Activated naive CD8-positive, alpha-beta T cell treated with anti-CD3 and anti-CD28 coated beads, Interleukin-2, amount 10 ng/mL, durations not matched to agents 7 days and 5 days (primary cell): ENCODE data around the gene CDC42BPA. TPM values are rescaled to one million over a fixed set of nuclear protein-coding genes. Genes with fewer than 3 reads are reported as not detected.

ENCODE experiments used
- ATAC-seq: fragments of 150-1000 bp; cut with Tn5 transposase; one replicate; pipeline ENCODE4 v1.10.0; 2021; ENCODE audit warnings: low read depth, moderate library complexity
- POLR2A ChIA-PET: fragments of 350-600 bp; sonication (Branson Sonifier 250); formaldehyde crosslinking; loops from one replicate; lab custom pipeline; 2021; ENCODE audit warnings: antibody characterized with exemption; lab: Charles Lee
- DNase-seq: peaks from one replicate; pipeline ENCODE4 v3.0.0; 2021
- H3K27ac Mint-ChIP-seq: one replicate; pipeline ENCODE4 v1.8.0; 2022; ENCODE audit warnings: mild to moderate bottlenecking, mixed read lengths
- H3K27me3 Mint-ChIP-seq: one replicate; pipeline ENCODE4 v1.8.0; 2022; ENCODE audit warnings: mild to moderate bottlenecking, moderate library complexity, mixed read lengths
- H3K36me3 Mint-ChIP-seq: one replicate; pipeline ENCODE4 v1.8.0; 2021; ENCODE audit warnings: mild to moderate bottlenecking, mixed read lengths
- H3K4me1 Mint-ChIP-seq: one replicate; pipeline ENCODE4 v1.8.0; 2021; ENCODE audit warnings: mixed read lengths
- H3K4me3 Mint-ChIP-seq: one replicate; pipeline ENCODE4 v1.8.0; 2022; ENCODE audit warnings: mild to moderate bottlenecking, moderate library complexity, mixed read lengths
- H3K9me3 Mint-ChIP-seq: one replicate; pipeline ENCODE4 v1.8.0; 2021; ENCODE audit warnings: mixed read lengths
- total RNA-seq, 2 experiments: library from RNA; stranded (reverse); gene quantifications; one replicate each; pipeline ENCODE4 v1.2.3, GENCODE V29; 2021

CDC42BPA gene
- total RNA-seq, 2 experiments from 2014 or later = 0.91 to 1.2 TPM

- POLR2A ChIA-PET = no interaction called here
These were observed 333.0 kb downstream of the CDC42BPA start for GRCh38 chr1:226985239-226985838.

GRCh38 chr1:226984521-226985238, 333.6 kb downstream of the CDC42BPA start:
- Mint-ChIP-seq H3K27me3 (no peaks in the 10 kb centered on the region), H3K36me3 (no peaks in the 10 kb centered on the region), H3K4me1 (peaks cover 4% of the 10 kb centered on the region), H3K4me3 (no peak overlapping the region), H3K27ac (no peak overlapping the region), H3K9me3 (no peaks in the 10 kb centered on the region)
- DNase-seq = no peak
- POLR2A ChIA-PET = no interaction called here
- ATAC-seq = no peak

More at GRCh38 chr1:226985239-226985838, 333.0 kb downstream of the CDC42BPA start:
- no peaks in the 10 kb centered on the region for H3K27me3 Mint-ChIP-seq
- H3K36me3 Mint-ChIP-seq = no peaks in the 10 kb centered on the region
- DNase-seq (no peak), ATAC-seq (no peak)
- no peak overlapping the region for H3K4me3 Mint-ChIP-seq
- peaks cover 11% of the 10 kb centered on the region for H3K4me1 Mint-ChIP-seq
- no peaks in the 10 kb centered on the region for H3K9me3 Mint-ChIP-seq
- H3K27ac Mint-ChIP-seq = no peak overlapping the region

GRCh38 chr1:226983992-226984364, 334.3 kb downstream of the CDC42BPA start:
- Mint-ChIP-seq H3K27me3 (no peaks in the 10 kb centered on the region), H3K9me3 (no peaks in the 10 kb centered on the region), H3K27ac (no peak overlapping the region), H3K36me3 (no peaks in the 10 kb centered on the region), H3K4me3 (no peak overlapping the region), H3K4me1 (no peaks in the 10 kb centered on the region)
- POLR2A ChIA-PET = no interaction called here
- DNase-seq (no peak), ATAC-seq (no peak)

GRCh38 chr1:226983247-226983991, 334.9 kb downstream of the CDC42BPA start:
- no peaks in the 10 kb centered on the region for H3K27me3 Mint-ChIP-seq
- no peak overlapping the region for H3K27ac Mint-ChIP-seq
- H3K4me3 Mint-ChIP-seq = no peak overlapping the region
- no peaks in the 10 kb centered on the region for H3K9me3 Mint-ChIP-seq
- no peak for ATAC-seq
- H3K36me3 Mint-ChIP-seq = no peaks in the 10 kb centered on the region
- DNase-seq = no peak
- POLR2A ChIA-PET = no interaction called here
- no peaks in the 10 kb centered on the region for H3K4me1 Mint-ChIP-seq

GRCh38 chr1:226982451-226983177, 335.7 kb downstream of the CDC42BPA start:
- Mint-ChIP-seq H3K27ac (no peak overlapping the region), H3K9me3 (no peaks in the 10 kb centered on the region), H3K4me1 (no peaks in the 10 kb centered on the region), H3K36me3 (no peaks in the 10 kb centered on the region), H3K27me3 (no peaks in the 10 kb centered on the region), H3K4me3 (no peak overlapping the region)
- POLR2A ChIA-PET = no interaction called here
- ATAC-seq (no peak), DNase-seq (no peak)

GRCh38 chr1:226981838-226982237, 336.5 kb downstream of the CDC42BPA start:
- POLR2A ChIA-PET = no interaction called here
- ATAC-seq = no peak
- no peak overlapping the region for H3K27ac Mint-ChIP-seq

GRCh38 chr1:226981386-226981817, 336.9 kb downstream of the CDC42BPA start:
- POLR2A ChIA-PET = no interaction called here
- no peaks in the 10 kb centered on the region for H3K9me3 Mint-ChIP-seq
- no peak overlapping the region for H3K4me3 Mint-ChIP-seq
- DNase-seq (no peak), ATAC-seq (no peak)
- no peak overlapping the region for H3K27ac Mint-ChIP-seq
- H3K27me3 Mint-ChIP-seq = no peaks in the 10 kb centered on the region
- H3K4me1 Mint-ChIP-seq = no peaks in the 10 kb centered on the region
- H3K36me3 Mint-ChIP-seq = no peaks in the 10 kb centered on the region

More at GRCh38 chr1:226981838-226982237, 336.5 kb downstream of the CDC42BPA start:
- H3K9me3 Mint-ChIP-seq = no peaks in the 10 kb centered on the region
- no peak for DNase-seq
- H3K4me3 Mint-ChIP-seq = no peak overlapping the region
- H3K4me1 Mint-ChIP-seq = no peaks in the 10 kb centered on the region
- H3K36me3 Mint-ChIP-seq = no peaks in the 10 kb centered on the region
- H3K27me3 Mint-ChIP-seq = no peaks in the 10 kb centered on the region

- ATAC-seq (no peak), DNase-seq (no peak)
- no peaks in the 10 kb centered on the region for H3K9me3 Mint-ChIP-seq
- H3K4me1 Mint-ChIP-seq = no peaks in the 10 kb centered on the region
- no peaks in the 10 kb centered on the region for H3K27me3 Mint-ChIP-seq
- POLR2A ChIA-PET = no interaction called here
- H3K27ac Mint-ChIP-seq = no peak overlapping the region
- H3K36me3 Mint-ChIP-seq = no peaks in the 10 kb centered on the region
- H3K4me3 Mint-ChIP-seq = no peak overlapping the region
These were observed 337.5 kb downstream of the CDC42BPA start for GRCh38 chr1:226980565-226981385.

GRCh38 chr1:226980122-226980560, 338.2 kb downstream of the CDC42BPA start:
- DNase-seq (no peak), ATAC-seq (no peak)
- H3K9me3 Mint-ChIP-seq = no peaks in the 10 kb centered on the region
- H3K36me3 Mint-ChIP-seq = no peaks in the 10 kb centered on the region
- no peak overlapping the region for H3K4me3 Mint-ChIP-seq
- no peaks in the 10 kb centered on the region for H3K27me3 Mint-ChIP-seq
- H3K4me1 Mint-ChIP-seq = no peaks in the 10 kb centered on the region
- no peak overlapping the region for H3K27ac Mint-ChIP-seq
- POLR2A ChIA-PET = no interaction called here

- Mint-ChIP-seq H3K4me1 (no peaks in the 10 kb centered on the region), H3K36me3 (no peaks in the 10 kb centered on the region), H3K4me3 (no peak overlapping the region), H3K27ac (no peak overlapping the region), H3K9me3 (no peaks in the 10 kb centered on the region), H3K27me3 (no peaks in the 10 kb centered on the region)
- ATAC-seq (no peak), DNase-seq (no peak)
- POLR2A ChIA-PET = no interaction called here
These were observed 338.7 kb downstream of the CDC42BPA start for GRCh38 chr1:226979517-226980121.

GRCh38 chr1:226979115-226979516, 339.2 kb downstream of the CDC42BPA start:
- no peaks in the 10 kb centered on the region for H3K9me3 Mint-ChIP-seq
- H3K27me3 Mint-ChIP-seq = no peaks in the 10 kb centered on the region
- no peak for DNase-seq
- no peaks in the 10 kb centered on the region for H3K4me1 Mint-ChIP-seq
- no peak overlapping the region for H3K4me3 Mint-ChIP-seq
- no peak for ATAC-seq
- no peaks in the 10 kb centered on the region for H3K36me3 Mint-ChIP-seq
- POLR2A ChIA-PET = no interaction called here
- H3K27ac Mint-ChIP-seq = no peak overlapping the region

- DNase-seq = no peak
- Mint-ChIP-seq H3K36me3 (no peaks in the 10 kb centered on the region), H3K27me3 (no peaks in the 10 kb centered on the region), H3K4me1 (no peaks in the 10 kb centered on the region), H3K9me3 (no peaks in the 10 kb centered on the region), H3K4me3 (no peak overlapping the region), H3K27ac (no peak overlapping the region)
- POLR2A ChIA-PET = no interaction called here
- no peak for ATAC-seq
These were observed 339.7 kb downstream of the CDC42BPA start for GRCh38 chr1:226978432-226979114.
